Retina (tissue), 1 donor: Measurements from ENCODE around the gene APOL2.
"Not testable (repeated sequence)": the region's sequence is repeated elsewhere in the genome, so short reads cannot be mapped to it uniquely, and the experiment has no call there.

Experiments used
- DNase-seq: peaks from one replicate; pipeline ENCODE4 v3.0.0-alpha.2; 2016

Gene APOL2

GRCh38 chr22:36196254-36197064 lies 42.9 kb downstream of the APOL2 start:
- DNase-seq: no peak

- peak; percentile 66 for DNase-seq
These were observed 44.4 kb downstream of the APOL2 start for GRCh38 chr22:36194971-36195370.

- no peak for DNase-seq
These were observed 44.9 kb downstream of the APOL2 start for GRCh38 chr22:36194385-36194784.

GRCh38 chr22:36193577-36193976 lies 45.8 kb downstream of the APOL2 start:
- DNase-seq: no peak

- DNase-seq: no peak
These were observed 46.2 kb downstream of the APOL2 start for GRCh38 chr22:36193171-36193570.

- DNase-seq: no peak
These were observed 46.8 kb downstream of the APOL2 start for GRCh38 chr22:36192542-36192941.

GRCh38 chr22:36191106-36191836 lies 48.1 kb downstream of the APOL2 start:
- no peak for DNase-seq

GRCh38 chr22:36187862-36188261 lies 51.5 kb downstream of the APOL2 start:
- not testable (repeated sequence) for DNase-seq

GRCh38 chr22:36185828-36186624 lies 53.3 kb downstream of the APOL2 start:
- DNase-seq: no peak

GRCh38 chr22:36184433-36185025 lies 54.8 kb downstream of the APOL2 start:
- DNase-seq: no peak

- DNase-seq: no peak
These were observed 55.9 kb downstream of the APOL2 start for GRCh38 chr22:36183446-36183845.

GRCh38 chr22:36182857-36183256 lies 56.5 kb downstream of the APOL2 start:
- no peak for DNase-seq

GRCh38 chr22:36182056-36182455 lies 57.3 kb downstream of the APOL2 start:
- DNase-seq: no peak

- DNase-seq: no peak
These were observed 58.4 kb downstream of the APOL2 start for GRCh38 chr22:36180928-36181327.

- DNase-seq: peak; percentile 57
These were observed 59.1 kb downstream of the APOL2 start for GRCh38 chr22:36180038-36180880.

- no peak for DNase-seq
These were observed 62.2 kb downstream of the APOL2 start for GRCh38 chr22:36177160-36177559.
